Stomach (tissue), 4 donors: ENCODE measurements around the gene TMEM192.

Experiments used
- CTCF ChIP-seq, 7 experiments: fragments of 450-650 bp in 4 of 7; fragments of 200-600 bp in 3 of 7; sonication (generic) in 3 of 7; IDR thresholded peaks; one replicate each; pipeline ENCODE4 v1.5.1; 2016 to 2019; ENCODE audit warnings: antibody characterized with exemption in 7 of 7, control low read depth in 2 of 7, mild to moderate bottlenecking in 1 of 7
- EP300 ChIP-seq: sonication (generic); formaldehyde crosslinking; IDR thresholded peaks from one replicate; pipeline ENCODE4 v1.6.1; 2017; ENCODE audit warnings: antibody characterized with exemption
- POLR2AphosphoS5 ChIP-seq, 3 donors: sonication (generic); formaldehyde crosslinking; IDR thresholded peaks; one replicate each; pipeline ENCODE4 v1.6.1; 2016; ENCODE audit warnings: antibody characterized with exemption in 3 of 3

DNA sequence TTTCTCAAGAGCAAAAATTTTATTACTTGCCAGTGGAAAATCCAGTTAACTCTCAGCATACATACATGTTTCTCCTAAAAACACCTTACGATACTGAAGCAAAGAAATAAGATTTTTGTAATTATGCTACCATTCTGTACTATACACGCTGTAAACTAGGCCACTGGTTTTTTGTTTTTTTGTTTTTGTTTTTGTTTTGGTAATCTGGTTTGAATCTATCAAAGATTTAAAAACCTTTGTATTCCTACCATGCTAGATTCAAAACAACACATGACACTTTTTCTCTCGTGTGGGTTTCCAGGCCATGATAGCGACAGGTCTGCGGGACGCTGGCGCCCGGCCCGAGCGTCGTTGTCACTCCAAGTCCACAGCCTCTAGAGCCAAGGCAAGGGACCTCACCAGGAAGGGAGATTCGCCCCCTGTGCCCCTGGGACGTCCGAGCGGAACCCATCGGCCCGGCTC, 723 bp downstream of the TMEM192 start:
- TF ChIP-seq CTCF (IDR thresholded peaks at IDR 0.05) = no peak
- TF ChIP-seq EP300 = no peak
- no peak for TF ChIP-seq POLR2AphosphoS5 (IDR thresholded peaks at IDR 0.05)
